GM23248 (cell line): ENCODE results near the gene ADK.
"Not testable (repeated sequence)": the region's sequence is repeated elsewhere in the genome, so short reads cannot be mapped to it uniquely, and the experiment has no call there.

Experiments
- EZH2 ChIP-seq: fragments of 200-600 bp; sonication (generic); IDR thresholded peaks from 2 replicates; pipeline ENCODE4 v1.6.1; 2018; ENCODE audit warnings: antibody characterized with exemption, mild to moderate bottlenecking; ENCODE audit not compliant: insufficient read depth, poor library complexity, severe bottlenecking
- EZH2phosphoT487 ChIP-seq: fragments of 200-600 bp; sonication (generic); IDR thresholded peaks from 2 replicates; pipeline ENCODE4 v1.6.1; 2018; ENCODE audit warnings: antibody characterized with exemption, moderate library complexity, mild to moderate bottlenecking, low read depth; ENCODE audit not compliant: insufficient read depth

DNA sequence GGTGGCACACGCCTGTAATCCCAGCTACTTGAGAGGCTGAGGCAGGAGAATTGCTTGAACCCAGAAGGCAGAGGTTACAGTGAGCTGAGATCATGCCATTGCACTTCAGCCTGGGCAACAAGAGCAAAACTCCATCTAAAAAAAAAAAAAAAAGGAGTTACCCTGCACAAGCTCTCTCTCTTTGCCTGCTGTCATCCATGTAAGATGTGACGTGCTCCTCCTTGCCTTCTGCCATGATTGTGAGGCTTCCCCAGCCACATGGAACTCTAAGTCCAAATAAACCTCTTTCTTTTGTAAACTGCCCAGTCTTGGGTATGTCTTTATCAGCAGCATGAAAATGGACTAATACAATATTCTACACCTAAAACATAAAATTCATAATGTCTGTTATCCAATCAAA lies 429.4 kb downstream of the ADK start:
- TF ChIP-seq EZH2phosphoT487, EZH2: not testable (repeated sequence)
